Fibroblast of lung (primary cell): ENCODE measurements around the gene PLN.

Source experiments
- CTCF ChIP-seq, 2 donors: IDR thresholded peaks in 1 of 2; conservative IDR thresholded peaks in 1 of 2; 1 replicate in 1 of 2; 2 replicates in 1 of 2; pipeline ENCODE4 v1.5.1; 2011 to 2012; ENCODE audit warnings: low read length in 2 of 2, control low read depth in 1 of 2, inconsistent platforms in 1 of 2, low read depth in 1 of 2, mild to moderate bottlenecking in 1 of 2
- EZH2 ChIP-seq: IDR thresholded peaks from 2 replicates; pipeline ENCODE4 v1.5.1; 2012; ENCODE audit warnings: low read length, control low read depth, mild to moderate bottlenecking; ENCODE audit errors: missing control alignments

DNA sequence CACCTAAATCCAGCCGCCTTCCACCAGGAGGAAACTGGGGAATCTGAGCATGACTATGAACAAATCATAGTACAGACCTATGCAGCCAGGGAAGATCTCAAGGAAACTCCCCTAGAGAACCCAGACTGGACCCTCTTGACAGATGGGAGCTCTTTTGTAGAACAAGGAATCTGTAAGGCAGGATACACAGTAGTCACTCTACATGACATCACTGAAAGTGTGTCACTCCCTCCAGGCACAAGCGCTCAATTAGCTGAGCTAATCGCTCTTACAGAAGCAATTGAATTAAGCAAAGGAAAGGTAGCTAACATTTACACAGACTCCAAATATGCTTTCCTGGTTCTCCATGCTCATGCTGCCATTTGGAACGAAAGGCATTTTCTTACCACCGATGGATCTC lies 36.8 kb downstream of the PLN start:
- TF ChIP-seq CTCF (conservative IDR thresholded peaks at IDR 0.05 in 1 of 2, IDR thresholded peaks at IDR 0.05 in 1 of 2; ENCODE audit: low read depth in 1 of 2, low read length in 2 of 2) (no peak), EZH2 (no peak)
